HG02870 (cell line): Measurements from ENCODE around the gene MANF.

Experiments used
- ATAC-seq: cut with Tn5 transposase; IDR thresholded peaks from one replicate; pipeline ENCODE4 v1.9.1; 2021; ENCODE audit warnings: mild to moderate bottlenecking, moderate library complexity; ENCODE audit not compliant: unreplicated experiment

MANF gene

DNA sequence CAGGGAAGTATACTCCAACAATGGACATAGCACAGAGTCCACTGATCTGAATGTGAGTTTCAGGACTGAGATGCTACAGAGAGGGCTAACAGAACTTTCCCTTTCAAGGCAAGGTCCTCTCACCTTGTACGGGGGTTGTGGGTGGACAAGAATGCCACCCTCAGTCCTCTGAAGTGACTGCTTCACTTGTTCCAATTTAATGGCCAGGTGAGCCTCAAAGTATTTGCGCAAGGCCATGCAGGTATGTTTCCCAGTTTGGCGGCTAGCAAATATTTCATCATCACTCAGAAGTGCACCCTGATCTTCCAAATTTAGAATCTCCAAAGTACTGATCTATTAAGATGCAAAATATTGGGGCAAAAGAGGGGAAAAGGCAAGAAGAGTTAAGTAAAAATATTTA lies 44.0 kb downstream of the MANF start:
- no peak for ATAC-seq

DNA sequence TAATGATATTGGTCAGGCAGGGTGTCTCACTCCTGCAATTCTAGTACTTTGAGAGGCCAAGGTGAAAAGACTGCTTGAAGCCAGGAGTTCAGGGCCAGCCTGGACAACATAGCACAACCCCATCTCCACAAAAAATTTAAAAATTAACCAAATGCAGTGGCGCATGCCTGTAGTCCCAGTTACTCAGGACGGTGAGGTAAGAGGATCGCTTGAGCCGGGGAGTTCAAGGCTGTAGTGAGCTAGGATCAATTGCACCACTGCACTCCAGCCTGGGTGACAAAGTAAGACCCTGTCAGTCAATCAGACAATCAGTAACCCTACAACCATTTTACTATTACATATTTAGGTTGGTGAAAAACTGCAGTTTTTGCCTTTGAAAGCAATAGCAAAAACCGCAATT lies 49.0 kb downstream of the MANF start:
- no peak for ATAC-seq

DNA sequence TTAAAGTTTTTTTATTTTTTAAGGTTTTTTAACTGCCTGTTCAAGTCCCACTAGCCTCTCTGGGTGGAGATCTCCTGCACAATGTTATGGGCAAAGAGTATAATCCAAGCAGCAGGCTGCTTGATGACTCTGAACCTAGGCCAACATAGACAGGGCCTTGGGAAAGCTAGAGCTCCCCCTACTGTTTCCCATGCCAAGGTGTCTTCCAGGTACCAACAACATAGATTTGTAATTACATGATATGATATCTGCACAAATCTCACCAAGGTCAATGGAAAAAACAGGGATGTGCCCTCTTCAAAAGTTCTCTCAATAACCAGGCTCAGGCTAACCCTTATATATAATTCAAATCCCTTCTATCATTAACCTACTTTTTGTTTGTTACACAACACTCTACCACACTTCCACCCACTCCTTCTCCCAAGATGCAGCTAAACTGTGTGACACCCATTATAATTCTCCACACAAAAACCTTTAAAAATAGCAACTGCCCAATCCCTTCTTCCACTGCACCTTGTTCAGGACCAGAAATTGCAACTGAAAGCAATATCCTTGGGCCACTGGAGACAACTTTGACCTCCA lies 49.7 kb downstream of the MANF start:
- no peak for ATAC-seq

DNA sequence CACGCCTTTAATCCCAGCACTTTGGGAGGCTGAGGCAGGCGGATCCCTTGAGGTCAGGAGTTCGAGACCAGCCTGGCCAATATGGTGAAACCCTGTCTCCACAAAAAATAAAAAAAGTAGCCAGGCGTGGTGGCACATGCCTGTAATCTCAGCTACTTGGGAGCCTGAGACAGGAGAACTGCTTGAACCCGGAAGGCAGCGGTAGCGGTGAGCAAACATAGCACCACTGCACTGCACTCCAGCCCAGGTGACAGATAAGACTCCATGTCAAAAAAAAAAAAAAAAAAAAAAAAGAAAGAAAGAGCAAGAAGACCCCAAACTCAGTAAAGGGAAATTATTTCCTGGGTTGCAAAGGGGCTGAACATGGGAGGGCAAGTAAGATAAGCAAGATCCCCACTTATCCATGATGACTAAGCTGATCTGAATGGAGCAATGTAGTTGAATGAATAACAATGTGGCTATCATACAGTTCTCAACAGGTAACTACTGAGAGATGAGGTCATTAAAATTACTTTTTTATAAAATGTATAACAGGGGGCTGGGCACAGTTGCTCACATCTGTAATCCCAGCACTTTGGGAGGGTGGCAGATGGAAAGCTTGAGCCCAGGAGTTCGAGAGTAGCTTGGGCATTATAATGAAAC lies 52.0 kb downstream of the MANF start:
- no peak for ATAC-seq
